GM21526 (cell line): Measurements from ENCODE around the gene RPS4Y2.

Experiments
- ATAC-seq: cut with Tn5 transposase; IDR thresholded peaks from one replicate; pipeline ENCODE4 v1.9.1; 2021; ENCODE audit warnings: moderate library complexity; ENCODE audit not compliant: unreplicated experiment, low FRiP score

Gene RPS4Y2

DNA sequence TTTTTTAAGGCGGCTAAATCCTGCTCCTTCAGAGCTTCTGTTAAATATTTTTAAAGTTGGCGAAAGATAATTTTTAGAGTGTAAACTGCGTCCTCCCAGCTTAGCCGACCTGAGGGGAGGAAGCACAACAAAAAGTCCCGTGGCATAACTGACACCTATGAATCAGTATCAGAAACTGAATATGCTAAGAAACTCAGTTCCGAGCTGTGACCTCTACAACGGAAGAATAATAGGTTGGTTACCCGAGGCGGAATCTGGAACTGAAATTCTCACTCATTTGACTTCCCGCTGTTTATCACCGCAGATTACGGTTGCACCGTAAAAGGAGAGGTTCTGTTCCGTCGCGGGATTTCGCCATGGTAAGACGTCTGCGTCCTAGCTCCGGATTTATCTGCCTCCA is at the start of gene RPS4Y2:
TSS of gene RPS4Y2 (plus strand) at position 301 of the 400 bp plus-strand sequence. CDS start at position 357, 56 bp downstream.
- ATAC-seq = no peak

DNA sequence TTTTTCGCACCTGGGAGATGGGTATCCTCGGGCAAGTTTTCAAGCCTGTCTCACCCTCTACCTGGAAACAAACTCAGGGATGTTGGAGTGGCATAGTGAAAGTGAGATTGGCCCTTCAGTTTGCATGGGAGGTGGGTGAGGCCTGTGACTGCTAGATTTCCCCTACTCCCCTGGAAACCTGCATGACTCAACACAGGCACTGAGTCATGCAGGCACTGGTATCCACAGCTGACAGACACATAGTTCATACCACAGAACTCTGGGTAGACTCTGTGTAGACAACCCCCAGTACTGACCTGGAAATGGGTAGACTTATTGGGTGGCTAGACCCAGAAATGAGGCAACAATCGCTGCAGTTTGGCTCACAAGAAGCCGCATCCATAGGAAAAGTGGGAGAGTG is 41.5 kb upstream of the RPS4Y2 start:
- no peak for ATAC-seq

DNA sequence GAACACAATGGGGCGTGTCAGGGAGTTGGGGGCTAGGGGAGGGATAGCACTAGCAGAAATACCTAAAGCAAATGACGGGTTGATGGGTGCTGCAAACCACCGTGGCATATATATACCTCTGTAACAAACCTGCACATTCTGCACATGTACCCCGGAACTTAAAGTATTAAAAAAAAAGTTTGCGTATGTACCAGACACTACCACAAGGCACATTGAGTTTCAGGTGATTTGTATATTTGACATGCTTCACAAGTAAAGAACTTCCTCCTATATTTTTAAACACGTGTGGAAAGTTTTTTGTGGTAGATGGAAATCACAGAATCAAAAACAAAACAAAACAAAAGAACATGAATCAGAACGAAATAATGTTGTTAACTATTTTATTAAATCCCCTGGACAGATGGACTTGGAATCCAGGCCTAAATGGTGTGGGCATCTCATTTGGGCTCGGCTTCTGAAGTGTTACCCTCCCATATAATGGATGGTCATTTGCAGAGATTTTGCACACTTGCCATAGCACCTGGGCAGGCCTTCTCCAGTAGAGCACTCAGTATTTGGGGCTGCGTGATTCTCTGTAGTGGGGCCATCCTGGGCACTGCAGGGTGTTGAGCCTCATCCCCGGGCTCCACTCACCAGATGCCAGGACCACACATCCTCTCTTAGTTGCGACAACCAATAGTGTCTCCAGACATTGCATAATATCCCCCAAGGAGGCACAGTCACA is 29.6 kb upstream of the RPS4Y2 start:
- ATAC-seq = no peak

DNA sequence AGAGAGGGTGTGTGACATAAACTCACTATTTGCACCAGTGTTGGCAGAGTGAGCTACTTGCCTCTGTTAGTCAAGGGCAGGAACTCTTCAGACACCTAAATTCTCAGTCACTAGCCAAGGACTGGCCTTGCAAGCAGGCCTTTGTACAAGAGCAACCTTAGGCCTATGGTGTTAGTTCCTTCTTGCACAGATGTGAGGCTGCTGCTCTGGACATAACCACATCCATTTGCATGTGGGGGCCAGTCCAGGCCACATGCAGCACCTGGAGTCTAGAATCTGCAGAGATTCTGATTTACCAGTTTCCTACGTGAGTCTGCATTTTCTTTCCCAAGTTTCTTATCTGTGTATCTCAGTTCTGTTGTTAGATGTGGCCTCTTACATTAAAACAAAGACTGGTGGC is 20.7 kb upstream of the RPS4Y2 start:
- ATAC-seq = no peak

DNA sequence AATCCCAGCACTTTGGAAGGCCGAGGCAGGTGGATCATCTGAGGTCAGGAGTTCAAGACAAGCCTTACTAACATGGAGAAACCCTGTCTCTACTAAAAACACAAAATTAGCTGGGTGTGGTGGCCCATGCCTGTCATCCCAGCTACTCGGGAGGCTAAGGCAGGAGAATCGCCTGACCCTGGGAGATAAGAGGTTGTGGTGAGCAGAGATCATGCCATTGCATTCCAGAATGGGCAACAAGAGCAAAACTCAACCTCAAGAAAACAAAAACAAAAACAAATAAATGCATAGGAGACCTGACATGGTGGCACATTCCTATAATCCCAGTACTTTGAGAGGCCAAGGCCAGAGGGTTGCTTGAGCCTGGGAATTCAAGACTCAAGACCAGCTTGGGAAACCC is 16.1 kb upstream of the RPS4Y2 start:
- no peak for ATAC-seq

DNA sequence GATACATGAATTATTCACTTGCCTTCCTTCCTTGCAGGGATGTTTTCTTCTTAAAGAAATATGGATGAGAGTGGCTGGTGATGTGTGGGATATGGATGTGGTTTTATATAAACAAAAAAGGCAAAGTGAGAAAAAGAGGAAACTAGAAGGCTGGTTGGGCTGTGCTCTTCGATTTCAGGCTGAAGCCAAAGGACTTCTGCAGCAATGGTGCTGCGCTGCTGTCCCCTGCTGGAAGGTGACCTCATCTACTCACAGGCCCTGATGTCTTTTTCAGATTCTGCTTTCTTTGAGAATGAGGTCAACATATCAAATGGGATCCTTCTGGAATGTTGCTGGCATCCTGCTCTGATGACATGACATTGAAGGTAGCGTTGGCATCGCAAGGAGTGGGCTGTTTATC is 15.3 kb upstream of the RPS4Y2 start:
- no peak for ATAC-seq

DNA sequence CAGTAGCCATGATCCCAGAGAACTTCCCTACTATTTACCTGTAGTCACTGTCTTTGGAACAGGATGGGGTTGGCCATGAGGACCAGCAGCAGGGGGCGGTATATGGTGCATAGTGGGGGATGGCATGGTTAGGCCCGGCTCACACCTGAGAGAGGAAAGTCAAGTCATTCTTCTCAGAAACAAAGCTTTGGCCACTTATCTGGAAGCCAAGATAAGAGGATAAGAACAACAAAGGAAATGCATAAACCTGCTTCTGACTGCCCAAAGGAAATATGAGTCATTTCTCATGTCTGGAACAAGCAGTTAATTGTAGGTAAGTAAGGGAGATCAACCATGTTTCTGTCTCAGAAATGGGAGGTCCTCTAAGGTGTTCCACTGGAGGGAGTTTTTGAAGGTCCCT is 10.8 kb upstream of the RPS4Y2 start:
- no peak for ATAC-seq

DNA sequence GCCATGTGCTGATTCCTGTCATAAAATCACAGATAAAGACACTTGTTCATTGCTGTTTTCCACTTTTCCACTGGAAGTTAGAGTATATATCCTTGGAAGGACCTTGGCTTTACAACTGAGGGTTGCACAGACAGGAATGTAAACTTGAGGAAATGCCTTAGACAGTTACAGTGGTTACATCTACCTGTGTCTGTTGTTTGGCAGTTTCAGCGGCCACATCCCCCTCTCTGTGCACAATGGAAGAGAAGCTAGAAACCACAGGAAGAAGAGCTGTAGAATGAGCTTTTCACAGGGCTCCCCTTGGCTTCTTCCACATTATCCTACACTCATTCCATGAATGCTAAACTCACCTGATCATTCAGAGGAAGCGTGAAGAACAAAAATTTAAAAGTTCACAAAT is 9.0 kb upstream of the RPS4Y2 start:
- ATAC-seq = no peak

DNA sequence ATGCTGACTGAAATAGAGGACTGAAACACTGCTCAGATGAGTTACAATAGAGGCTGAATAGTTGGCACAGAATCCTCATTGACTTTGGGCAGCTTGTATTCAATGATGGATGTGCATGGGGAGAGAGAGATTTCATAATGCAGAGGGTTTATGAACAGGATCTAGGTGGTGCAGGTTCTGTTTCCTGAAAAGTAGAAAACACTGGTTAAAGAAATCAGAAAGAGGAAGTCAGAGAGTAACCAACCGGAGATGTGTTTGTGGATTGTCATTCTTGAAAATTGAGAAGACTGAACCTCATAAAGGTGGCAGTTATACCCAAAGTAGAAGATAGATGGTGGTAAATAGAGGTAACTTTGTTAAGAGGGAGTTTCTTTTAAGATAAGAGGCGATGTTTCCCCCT is 8.0 kb downstream of the RPS4Y2 start:
- ATAC-seq = no peak

DNA sequence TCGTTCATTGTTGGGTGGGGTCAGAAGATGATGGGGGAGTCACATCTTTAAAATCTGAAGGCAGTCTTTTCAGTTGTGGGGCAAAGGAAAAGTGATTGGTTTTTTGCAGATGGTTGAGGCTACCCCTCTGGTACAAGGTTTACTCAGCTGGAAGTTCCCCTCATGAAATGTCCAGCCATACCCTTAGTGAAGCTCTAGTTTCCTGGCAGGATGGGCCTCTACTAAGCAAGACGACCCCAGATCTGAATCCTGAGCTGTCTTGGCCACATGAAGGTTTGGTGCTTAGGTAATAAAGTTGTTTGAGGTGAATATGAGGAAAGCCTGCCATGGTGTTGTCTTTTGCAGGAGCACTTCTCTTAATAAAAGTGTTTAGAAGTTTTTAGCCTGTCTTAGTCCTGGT is 9.2 kb downstream of the RPS4Y2 start:
- ATAC-seq = no peak

DNA sequence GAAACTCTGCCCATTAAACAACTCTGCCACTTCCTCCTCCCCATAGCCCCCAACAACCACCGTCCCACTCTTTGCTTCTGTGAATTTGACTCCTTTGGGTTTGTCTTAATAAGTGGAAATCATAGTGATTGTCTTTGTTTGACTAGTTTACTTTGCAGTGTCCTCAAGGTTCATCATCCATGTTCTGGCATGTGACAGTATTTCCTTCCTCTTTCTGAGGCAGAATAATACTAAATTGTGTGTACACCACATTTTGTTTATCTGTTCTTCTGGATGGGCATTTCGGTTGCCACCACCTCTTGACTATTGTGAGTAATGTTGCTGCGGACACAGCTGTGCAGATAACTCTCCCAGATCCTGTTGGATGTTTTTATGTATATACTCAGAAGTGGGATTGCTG is 14.8 kb downstream of the RPS4Y2 start:
- no peak for ATAC-seq

DNA sequence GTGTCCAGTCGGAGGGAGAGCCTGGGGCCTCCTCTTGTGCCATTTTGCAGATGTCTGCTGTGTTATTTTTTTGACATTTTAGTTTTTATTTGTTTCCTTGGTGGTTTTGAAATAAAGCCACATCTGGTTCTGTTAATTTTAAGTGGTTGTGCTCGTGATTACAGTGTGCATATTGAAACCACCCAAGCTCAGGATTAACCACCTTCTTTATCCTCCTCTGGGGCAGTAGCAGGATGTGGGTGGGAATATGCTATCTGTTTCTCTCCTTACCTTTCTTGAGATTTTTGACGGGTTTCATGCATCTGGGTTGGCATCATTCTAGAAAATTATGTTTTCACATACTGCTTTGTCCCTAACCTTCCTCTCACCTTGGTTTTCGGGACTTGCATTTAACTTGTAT is 20.2 kb downstream of the RPS4Y2 start:
- ATAC-seq = no peak

DNA sequence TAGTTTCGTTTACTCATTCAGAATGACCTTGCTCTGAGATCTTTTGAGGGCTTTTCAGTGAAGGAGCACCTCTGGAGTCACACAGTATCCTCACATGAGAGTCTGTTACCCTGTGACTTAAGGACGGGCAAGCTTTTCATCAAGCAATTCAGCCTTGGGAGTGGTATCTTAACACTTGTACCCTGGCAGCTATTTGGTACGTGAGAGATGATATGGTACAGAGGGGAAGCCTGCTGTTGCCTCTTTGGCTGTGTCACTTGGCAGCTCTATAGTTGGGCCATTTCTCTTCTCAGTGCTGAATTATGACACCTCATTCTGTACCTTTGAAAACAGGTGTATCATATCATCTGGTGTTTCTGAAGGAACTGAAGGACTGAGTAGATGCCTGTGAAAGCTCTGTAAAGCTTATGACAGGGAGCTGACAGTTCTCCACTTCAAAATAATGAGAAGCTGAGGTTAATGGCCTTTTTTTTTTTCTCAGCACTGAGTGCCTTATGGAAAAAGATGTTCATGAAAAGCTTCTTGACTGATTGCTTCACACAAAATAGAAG is 24.3 kb downstream of the RPS4Y2 start:
- ATAC-seq = no peak

DNA sequence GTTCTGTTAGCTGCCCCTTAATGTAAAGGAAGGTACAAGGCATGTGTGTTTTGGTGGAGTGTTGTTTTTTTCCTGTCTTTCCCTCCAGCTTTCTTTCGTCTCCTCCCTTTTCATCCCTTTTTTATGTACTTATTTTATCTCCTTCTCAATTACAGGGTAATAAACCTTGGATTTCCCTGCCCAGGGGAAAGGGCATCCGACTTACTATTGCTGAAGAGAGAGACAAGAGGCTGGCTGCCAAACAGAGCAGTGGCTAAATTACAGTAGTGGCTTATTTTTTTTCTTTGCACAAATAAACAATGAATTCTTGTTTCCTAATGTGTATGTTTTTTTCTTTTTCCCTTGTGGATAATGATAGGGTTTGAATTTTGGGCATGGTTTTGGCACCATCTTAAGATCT is 24.9 kb downstream of the RPS4Y2 start:
- ATAC-seq = no peak

DNA sequence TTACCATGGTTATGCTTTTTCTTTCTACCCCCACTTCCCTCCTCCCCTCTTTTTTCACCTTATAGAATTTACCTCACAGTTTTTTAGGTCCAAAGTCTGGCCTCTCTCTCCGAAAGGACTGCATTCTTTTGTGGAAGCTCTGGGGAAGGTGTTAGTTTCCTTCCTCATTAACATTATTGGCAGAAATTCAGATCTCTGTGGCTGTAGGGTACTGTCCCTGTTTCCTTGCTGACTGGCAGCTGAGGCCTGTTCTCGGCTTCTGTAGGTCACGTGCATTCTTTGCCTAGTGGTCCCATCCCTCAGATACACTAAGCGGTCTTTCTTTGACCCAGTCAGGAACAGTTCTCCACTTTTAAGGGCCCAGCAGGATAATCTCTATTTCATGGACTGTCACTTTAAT is 25.5 kb downstream of the RPS4Y2 start:
- no peak for ATAC-seq

DNA sequence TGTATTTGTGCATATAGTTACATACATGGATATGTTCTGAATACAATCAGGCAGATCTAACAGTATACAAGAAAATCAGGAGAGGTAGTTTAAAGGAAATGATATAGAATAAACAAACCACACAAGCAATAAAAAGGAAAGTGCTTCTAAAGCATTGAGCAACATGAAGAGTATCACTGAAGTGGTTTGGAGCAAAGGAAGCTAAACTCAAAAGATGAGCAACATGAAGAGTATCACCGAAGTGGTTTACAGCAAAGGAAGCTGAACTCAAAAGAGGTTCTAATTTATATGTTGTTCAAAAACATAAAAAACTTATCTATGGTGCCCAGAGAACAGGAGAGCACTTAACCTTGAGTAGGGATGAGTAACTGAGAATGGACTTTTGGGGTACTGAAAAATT is 29.1 kb downstream of the RPS4Y2 start:
- no peak for ATAC-seq

DNA sequence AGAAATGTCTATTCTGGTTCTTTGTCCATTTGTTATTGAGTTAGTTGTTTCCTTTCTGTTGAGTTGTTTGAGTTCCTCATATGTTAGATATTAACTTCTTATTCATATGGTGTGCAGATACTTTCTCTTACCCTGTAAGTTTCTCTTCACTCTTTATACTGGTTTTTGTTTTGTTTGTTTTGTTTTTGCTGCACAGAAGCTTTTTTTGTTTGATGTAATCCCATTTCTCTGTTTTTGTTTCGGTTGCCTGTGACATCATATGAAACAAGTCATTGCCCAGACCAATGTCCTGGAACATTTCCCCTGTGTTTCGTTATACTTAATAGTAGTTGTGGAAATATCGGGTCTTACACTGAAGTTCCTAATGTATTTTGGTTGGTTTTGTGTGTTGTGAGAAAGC is 31.2 kb downstream of the RPS4Y2 start:
- ATAC-seq = no peak

DNA sequence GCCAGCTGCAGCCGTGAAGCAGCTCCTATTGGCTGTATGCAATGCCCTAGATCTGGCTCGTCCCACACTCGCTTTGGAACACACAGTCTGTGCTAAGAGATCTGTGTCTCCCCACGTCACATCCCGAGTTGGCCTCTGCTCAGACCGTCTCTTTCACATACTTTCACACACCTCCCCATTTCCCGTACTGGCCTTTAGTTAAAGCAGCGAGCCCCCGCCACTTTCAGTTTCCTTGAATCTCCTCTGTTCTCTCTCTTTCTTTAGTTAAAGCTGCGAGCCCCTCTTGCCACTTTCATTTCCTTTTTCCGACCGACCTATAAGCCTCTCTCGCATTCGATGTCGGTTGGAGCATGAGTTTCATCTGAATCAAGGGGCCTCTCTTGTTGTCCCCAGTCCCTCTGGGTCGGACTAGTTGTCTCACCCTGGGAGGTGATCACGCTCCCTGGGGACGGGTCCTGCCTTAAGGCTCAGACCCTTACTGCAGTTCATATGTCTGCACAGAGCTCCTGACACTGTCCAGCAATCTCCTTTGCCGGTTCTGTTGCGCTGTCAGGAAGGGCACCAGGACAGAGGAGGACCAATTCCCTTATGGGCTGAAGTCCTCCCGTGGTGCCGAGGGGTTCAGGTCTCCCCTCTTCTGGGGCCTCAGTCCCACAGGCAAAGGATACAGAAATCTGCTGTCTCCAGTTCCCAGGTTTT is 42.6 kb downstream of the RPS4Y2 start:
- no peak for ATAC-seq

DNA sequence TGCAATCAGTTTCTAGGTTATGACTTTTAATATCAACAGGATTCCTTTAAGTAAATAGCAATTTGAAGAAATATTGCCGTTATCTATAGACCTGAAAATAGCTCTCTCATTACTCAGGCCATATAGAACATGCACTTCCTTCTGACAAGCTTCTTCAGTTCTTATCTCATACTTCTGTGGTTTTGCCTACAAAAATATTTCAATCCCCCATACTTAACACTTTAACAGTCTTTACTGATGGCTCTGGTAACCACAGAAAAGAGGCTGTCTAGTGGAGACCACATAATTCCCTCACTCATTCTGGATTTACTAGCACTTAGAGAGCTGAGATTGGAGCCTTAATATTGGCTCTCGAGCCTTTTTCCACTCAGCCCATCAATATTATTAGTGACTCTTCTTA is 46.8 kb downstream of the RPS4Y2 start:
- no peak for ATAC-seq

DNA sequence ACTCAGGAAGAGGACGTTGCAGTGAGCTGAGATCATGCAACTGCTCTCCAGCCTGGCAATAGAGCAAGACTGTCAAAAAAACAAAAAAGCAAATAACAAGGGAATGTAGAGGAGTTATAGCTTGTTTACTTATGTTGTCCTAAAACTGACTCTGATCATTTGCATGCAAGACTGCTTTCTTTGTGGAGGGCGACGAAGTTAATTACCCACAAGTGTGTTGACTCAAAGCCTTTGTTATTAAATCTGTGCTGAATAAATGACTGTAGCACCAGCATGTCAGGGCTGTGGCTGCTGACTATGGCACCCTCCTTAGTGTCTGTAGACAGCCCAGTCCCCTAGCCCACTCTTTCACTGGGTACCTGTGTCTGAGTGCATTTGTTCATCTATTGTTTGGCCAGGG is 50.3 kb downstream of the RPS4Y2 start:
- no peak for ATAC-seq

DNA sequence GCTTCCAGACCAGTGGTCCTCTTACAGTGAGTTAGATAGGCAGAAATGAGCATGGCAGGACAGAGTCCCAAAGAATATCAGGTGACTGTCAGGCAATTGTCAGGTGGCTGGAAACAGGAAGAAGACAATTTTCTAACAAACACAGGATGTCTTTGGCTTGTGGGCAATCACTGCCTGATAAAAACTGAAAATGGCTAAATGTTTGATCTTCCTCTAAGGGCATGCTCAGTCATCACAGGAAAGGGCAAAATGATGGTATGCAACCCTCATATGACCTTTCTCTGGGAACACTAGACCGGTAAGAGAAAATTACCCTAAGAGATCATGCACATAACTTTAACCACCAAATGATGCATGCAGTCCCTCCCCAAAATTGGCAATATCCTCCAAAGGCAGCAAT is 57.6 kb downstream of the RPS4Y2 start:
- ATAC-seq = no peak

DNA sequence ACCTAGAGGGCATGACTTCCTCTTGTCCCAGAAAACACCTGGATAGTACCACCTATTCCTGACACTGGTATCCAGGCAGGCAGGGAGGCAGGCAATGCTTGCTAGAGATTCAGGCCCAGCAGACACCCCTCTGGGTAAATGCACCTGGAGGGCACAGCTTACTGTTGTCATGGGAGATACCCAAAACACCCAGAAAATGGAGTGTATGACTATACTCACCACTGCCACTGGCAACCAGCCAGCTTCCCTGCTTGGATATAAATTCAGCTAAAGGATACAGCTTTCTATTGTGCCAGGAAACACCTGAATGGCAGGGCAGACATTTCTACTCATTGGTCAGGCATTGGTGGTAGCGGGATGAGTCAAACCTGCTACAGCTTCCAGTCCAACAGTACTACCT is 58.9 kb downstream of the RPS4Y2 start:
- no peak for ATAC-seq
